ENCODE results near the gene FUT8.

Gene FUT8

GRCh38 chr14:65594882-65595237, 182.3 kb downstream of the FUT8 start:
- TF ChIP-seq FOXM1 (IDR thresholded peaks at IDR 0.05; ENCODE audit: borderline replicate concordance, low read depth) (no peak), EGR1 (IDR thresholded peaks at IDR 0.05) (no peak), YY1 (IDR thresholded peaks at IDR 0.05; ENCODE audit: low read depth) (no peak), ZBTB7A (IDR thresholded peaks at IDR 0.05; ENCODE audit: low read depth) (no peak), TEAD4 (IDR thresholded peaks at IDR 0.05) (no peak), CEBPB (IDR thresholded peaks at IDR 0.05) (no peak), EP300 (IDR thresholded peaks at IDR 0.05; ENCODE audit: borderline replicate concordance) (no peak), REST (IDR thresholded peaks at IDR 0.05; ENCODE audit: low read depth) (no peak), CREB1 (IDR thresholded peaks at IDR 0.05; ENCODE audit: low read depth) (no peak), USF1 (IDR thresholded peaks at IDR 0.05) (no peak), TAF1 (IDR thresholded peaks at IDR 0.05; ENCODE audit: low read depth) (no peak), TCF12 (IDR thresholded peaks at IDR 0.05; ENCODE audit: low read depth) (no peak), RAD21 (IDR thresholded peaks at IDR 0.05; ENCODE audit: low read depth) (no peak), NFIC (IDR thresholded peaks at IDR 0.05) (no peak), MAX (IDR thresholded peaks at IDR 0.05) (no peak)

GRCh38 chr14:65599375-65599774, 186.8 kb downstream of the FUT8 start:
- TF ChIP-seq TAF1 (IDR thresholded peaks at IDR 0.05; ENCODE audit: low read depth) (no peak), USF1 (IDR thresholded peaks at IDR 0.05) (no peak), TCF12 (IDR thresholded peaks at IDR 0.05; ENCODE audit: low read depth) (no peak), EP300 (IDR thresholded peaks at IDR 0.05; ENCODE audit: borderline replicate concordance) (no peak), RAD21 (IDR thresholded peaks at IDR 0.05; ENCODE audit: low read depth) (no peak), REST (IDR thresholded peaks at IDR 0.05; ENCODE audit: low read depth) (no peak), EGR1 (IDR thresholded peaks at IDR 0.05) (no peak), NFIC (IDR thresholded peaks at IDR 0.05) (no peak), CREB1 (IDR thresholded peaks at IDR 0.05; ENCODE audit: low read depth) (no peak), CEBPB (IDR thresholded peaks at IDR 0.05) (no peak), TEAD4 (IDR thresholded peaks at IDR 0.05) (no peak), ZBTB7A (IDR thresholded peaks at IDR 0.05; ENCODE audit: low read depth) (no peak), YY1 (IDR thresholded peaks at IDR 0.05; ENCODE audit: low read depth) (no peak), MAX (IDR thresholded peaks at IDR 0.05) (no peak), FOXM1 (IDR thresholded peaks at IDR 0.05; ENCODE audit: borderline replicate concordance, low read depth) (no peak)

- TF ChIP-seq EP300 (IDR thresholded peaks at IDR 0.05; ENCODE audit: borderline replicate concordance) (no peak), MAX (IDR thresholded peaks at IDR 0.05) (no peak), YY1 (IDR thresholded peaks at IDR 0.05; ENCODE audit: low read depth) (no peak)
Measured at GRCh38 chr14:65600742-65601141, 188.2 kb downstream of the FUT8 start.

- TF ChIP-seq TEAD4 (IDR thresholded peaks at IDR 0.05) (no peak), MAX (IDR thresholded peaks at IDR 0.05) (no peak), YY1 (IDR thresholded peaks at IDR 0.05; ENCODE audit: low read depth) (no peak), TAF1 (IDR thresholded peaks at IDR 0.05; ENCODE audit: low read depth) (no peak), USF1 (IDR thresholded peaks at IDR 0.05) (no peak), REST (IDR thresholded peaks at IDR 0.05; ENCODE audit: low read depth) (no peak), CEBPB (IDR thresholded peaks at IDR 0.05) (no peak), EP300 (IDR thresholded peaks at IDR 0.05; ENCODE audit: borderline replicate concordance) (no peak), EGR1 (IDR thresholded peaks at IDR 0.05) (no peak), CREB1 (IDR thresholded peaks at IDR 0.05; ENCODE audit: low read depth) (no peak)
Measured at GRCh38 chr14:65604535-65604934, 192.0 kb downstream of the FUT8 start.

Data from Ishikawa (cell line).